Measurements from ENCODE around the gene RAB40B.
"Not testable (repeated sequence)": the region's sequence is repeated elsewhere in the genome, so short reads cannot be mapped to it uniquely, and the experiment has no call there.

The RAB40B gene

DNA sequence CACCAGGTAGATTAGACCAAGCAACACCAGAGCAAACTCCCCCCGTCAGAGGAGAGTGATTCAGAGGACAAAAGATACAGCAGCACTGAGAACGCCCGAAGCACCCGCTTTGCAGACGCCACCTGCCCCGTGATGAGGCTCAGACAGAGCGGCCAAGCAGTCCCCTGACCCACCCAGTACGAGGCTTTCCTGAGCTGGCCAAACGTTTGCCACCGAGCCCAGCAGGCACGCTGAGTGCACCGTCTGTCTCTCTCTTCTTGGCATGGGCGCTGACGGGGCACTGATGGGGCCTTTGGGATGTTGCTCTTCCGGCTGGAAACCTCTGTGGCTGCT, 30.9 kb downstream of the RAB40B start:
- DNase-seq: no peak

DNA sequence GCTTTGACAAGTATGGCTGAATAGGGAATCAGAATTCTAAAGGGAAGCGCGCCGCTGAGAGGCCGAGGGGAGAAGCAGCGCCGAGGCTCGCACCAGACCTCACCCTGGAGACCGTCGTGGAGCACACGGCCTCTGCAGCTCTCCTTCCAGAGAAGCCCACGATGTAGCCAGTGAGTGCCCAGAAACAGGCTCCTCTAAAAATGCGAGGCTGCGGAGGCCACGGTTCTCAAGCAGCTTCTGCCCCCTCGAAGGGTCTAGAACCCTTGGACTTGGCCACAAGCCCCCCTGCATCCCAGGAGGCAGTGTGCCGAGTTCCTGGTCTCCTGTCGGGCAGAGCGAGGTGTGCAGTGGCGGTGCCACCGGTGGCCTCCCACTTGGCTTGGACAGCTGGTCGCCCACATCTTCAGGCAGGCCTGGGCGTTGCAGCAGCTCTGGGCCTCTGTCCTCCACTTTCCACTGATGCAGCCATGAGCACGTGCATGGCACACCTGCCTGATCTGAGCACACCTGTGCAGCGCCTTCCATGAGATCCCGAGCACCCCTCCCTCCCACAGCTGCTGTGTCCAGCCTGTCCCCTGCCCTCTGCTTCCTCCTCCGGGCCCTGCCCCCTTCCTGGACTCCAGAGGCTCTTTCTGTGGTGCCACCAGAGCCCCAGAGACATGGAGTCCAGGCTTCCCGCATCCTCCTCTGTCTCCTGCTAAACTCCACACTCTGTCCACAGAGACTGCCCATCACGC, 31.4 kb downstream of the RAB40B start:
- no peak for DNase-seq

GRCh38 chr17:82665891-82666290, 32.6 kb downstream of the RAB40B start:
- DNase-seq: no peak

- DNase-seq: no peak
Observed at GRCh38 chr17:82665217-82665616, 33.3 kb downstream of the RAB40B start.

GRCh38 chr17:82664701-82665182, 33.8 kb downstream of the RAB40B start:
- no peak for DNase-seq

DNA sequence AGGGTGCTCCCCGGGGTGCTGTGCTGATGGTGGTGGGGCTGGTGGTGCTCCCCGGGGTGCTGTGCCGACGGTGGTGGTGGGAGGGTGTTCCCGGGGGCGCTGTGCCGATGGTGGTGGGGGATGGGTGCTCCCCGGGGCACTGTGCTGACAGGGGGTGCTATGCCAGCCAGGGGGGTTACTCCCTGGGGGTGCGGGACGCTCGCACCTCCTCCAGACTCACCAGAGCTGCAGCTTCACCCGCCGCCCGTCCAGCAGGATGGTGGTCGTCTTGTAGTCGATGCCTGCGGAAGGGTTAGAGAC, 34.3 kb downstream of the RAB40B start:
- no peak for DNase-seq

GRCh38 chr17:82663381-82664275, 34.9 kb downstream of the RAB40B start:
- DNase-seq: no peak

- no peak for DNase-seq
Observed at GRCh38 chr17:82662711-82663261, 35.7 kb downstream of the RAB40B start.

- no peak for DNase-seq
Observed at GRCh38 chr17:82661717-82662683, 36.5 kb downstream of the RAB40B start.

DNA sequence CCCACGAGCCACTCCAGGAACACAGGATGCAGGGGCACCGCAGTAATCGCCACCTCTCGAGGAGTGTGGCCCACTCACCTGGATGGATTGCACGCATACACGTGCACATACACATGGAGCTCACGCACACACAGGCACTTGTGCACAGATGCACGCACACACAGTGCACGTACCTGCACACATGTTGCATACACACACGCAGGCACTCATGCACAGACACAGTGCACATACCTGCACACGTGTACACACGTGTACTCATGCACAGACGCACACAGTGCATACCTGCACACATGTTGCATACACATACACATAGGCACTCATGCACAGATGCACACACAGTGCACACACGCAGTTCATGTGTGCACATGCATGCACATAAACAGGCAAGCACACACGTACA, 38.6 kb downstream of the RAB40B start:
- DNase-seq: no peak

DNA sequence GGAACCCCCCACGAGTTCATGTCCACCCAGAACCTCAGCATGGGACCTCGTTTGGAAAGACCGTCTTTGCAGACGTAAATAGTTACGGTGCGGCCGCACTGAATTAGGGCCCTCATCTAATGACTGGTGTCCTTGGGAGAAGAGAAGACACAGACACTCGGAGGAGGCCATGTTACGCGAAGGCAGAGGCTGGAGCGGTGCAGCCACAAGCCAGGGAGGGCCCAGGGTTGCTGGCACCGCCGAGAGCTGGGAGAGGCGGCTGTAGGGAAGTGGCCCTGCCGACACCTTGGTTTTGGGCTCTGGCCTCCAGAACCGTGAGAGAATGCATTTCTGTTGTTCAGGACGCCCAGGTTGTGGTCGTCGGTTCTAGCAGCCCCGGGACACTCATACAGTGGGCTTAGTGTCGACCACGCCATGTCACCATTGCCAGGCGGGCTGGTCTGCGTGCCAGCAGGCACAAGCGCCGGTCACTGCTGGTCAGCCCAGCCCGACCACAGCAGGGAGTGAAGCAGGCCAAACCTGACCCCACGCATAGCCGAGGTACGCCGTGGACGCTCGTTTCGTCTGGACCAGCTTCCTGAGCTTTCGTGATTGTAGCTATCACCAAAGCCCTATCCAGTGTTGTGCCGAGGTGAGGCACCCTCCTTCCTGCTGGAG, 39.6 kb downstream of the RAB40B start:
- DNase-seq: no peak

DNA sequence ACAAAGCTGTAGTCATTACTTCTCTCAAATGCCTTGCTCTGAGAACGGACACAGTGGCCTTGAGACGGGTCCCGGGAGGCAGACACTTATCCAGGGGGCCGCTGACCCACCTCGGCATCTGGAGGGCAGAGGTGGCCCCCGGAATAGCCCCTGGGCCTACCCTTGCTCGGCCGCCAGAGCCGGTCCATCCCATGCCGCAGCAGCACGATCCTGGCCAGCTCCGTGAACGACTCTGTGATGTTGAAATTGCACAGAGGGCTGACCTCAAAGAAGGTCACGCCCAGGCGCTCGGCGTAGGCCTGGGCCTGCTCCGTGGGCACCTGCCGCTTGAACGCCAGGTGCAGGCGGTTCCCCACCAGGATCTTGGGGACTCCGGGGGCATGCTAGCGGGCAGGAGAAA, 40.2 kb downstream of the RAB40B start:
- no peak for DNase-seq

DNA sequence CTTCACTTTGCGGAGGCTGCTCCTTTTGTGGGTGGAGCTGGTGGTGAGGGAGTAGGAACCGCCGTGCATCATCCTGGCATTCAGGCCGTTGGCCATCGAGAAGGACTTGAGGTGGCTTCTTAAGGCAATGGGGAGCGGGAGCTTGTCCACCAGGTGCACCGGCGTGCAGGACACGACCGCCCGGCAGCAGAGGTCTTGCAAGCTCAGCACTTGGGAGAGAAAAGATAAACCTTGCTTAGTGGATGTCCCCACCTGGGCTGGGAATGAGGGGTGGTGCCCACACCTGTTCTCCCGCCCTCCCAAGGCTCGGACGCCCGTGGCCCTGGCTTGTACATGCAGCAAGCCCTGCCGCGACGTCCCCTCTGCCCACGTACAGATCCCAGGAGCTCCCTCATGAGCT, 40.6 kb downstream of the RAB40B start:
- DNase-seq: no peak

DNA sequence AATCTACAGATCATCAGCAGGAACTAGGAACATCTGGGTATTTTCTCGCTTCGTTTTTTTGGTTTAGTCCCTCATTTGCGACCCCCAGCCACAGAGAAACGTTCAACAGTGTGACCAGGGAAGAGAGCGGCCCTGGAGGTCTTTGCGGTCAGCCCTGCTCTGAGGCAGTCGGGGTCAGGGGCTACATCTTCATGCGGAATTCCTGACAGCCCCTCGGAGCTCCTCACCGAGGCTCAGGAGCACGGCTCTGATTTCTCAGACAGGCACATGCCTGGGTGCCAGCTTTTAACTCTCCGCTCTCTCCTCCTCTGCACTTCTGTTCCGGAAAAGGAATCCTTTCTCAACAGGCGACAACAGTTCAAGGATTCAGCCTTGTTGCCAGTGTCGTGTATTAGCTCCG, 42.2 kb downstream of the RAB40B start:
- no peak for DNase-seq

- no peak for DNase-seq
Observed at GRCh38 chr17:82655523-82655922, 43.0 kb downstream of the RAB40B start.

- DNase-seq: no peak
Observed at GRCh38 chr17:82655038-82655479, 43.4 kb downstream of the RAB40B start.

- not testable (repeated sequence) for DNase-seq
Observed at GRCh38 chr17:82654611-82655010, 43.9 kb downstream of the RAB40B start.

- DNase-seq: no peak
Observed at GRCh38 chr17:82653651-82654528, 44.6 kb downstream of the RAB40B start.

- no peak for DNase-seq
Observed at GRCh38 chr17:82650723-82651122, 47.8 kb downstream of the RAB40B start.

GRCh38 chr17:82649501-82650261, 48.8 kb downstream of the RAB40B start:
- DNase-seq: no peak

All from activated CD4-positive, alpha-beta T cell treated with anti-CD3 and anti-CD28 coated beads for 1 hour (primary cell).